ENCODE measurements around the gene KRT81.
"Not testable (repeated sequence)": the region's sequence is repeated elsewhere in the genome, so short reads cannot be mapped to it uniquely, and the experiment has no call there.

The KRT81 gene

DNA sequence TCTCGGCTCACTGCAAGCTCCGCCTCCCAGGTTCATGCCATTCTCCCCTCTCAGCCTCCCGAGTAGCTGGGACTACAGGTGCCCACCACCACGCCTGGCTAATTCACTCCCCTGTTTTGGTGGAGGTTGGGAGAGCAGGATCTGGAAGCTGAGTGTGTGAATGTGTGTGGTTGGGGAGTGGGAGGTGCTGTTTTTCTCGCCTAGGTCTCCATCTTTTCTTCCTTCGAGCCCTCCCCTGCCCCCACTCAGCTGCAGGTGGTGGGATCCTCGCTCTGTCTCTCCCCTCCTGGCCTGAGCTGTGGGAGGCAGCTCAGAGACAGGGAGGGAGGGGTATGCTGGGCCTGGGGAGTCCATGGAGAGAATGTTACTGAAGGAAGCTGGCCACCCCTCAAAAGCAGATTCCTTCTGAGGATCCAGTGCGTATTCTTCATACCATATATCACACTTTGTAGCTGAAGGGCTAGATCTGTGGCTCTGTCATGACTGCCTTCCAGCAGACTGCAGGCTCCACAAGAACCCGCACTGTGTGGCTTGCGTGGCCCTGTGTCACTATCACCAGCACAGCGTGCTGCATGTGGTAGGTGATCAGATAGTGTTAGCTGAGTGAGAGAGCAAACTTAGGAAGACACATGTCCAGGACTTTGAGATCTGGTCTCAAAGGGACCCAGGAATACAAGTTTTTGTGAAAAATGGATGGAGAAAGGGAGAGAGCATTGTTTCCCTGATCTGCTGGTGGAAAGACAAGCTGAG is 27.1 kb upstream of the KRT81 start:
- in situ Hi-C loops (cut with MboI; ENCODE audit: low sequenced_read_pairs) = no loop called here

DNA sequence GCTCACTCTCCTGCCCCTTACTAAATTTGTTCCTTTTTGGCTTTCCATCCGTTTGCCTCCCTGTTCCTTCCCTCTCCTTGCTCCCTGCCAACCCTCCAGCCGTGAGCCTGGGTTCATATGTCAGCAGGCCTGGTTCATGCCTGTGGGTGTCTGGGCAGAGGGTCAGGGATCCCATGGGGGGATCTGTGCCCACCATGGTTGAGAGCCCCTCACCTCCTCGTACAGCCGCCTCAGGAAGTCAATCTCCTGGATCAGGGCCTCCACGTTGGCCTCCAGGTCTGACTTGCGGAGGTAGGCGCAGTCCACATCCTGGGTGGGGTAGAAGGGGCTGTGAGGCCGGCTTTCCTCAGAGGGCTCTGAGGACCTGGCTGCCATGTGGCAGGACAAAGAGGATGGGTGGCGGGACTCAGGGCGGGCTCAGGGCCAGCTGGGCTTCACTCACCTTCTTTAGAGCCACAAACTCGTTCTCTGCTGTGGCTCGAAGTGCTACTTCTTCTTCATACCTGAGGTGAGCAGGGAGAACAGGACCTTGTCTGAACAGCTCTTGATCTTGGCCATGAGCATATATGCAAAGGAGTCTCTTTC is 26.2 kb upstream of the KRT81 start:
- in situ Hi-C loops (cut with MboI; ENCODE audit: low sequenced_read_pairs) = no loop called here

DNA sequence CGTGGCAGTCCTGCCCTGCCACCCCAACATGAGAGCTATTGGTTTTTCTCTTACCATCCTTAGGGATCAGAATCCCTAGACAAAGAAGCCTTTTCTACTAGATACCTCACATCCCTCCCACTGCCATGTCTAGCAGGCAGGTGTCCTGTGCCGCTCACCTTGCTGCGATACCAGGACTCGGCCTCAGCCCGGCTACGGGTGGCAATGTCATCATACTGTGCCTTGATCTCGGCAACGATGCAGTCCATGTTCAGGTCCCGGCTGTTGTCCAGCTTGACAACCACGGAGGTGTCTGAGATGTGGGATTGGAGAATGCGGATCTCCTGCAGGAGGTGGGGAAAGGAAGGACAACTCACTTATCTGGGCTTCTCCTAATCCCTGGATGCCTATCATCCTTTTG is 25.4 kb upstream of the KRT81 start:
- in situ Hi-C loops (cut with MboI; ENCODE audit: low sequenced_read_pairs) = no loop called here

DNA sequence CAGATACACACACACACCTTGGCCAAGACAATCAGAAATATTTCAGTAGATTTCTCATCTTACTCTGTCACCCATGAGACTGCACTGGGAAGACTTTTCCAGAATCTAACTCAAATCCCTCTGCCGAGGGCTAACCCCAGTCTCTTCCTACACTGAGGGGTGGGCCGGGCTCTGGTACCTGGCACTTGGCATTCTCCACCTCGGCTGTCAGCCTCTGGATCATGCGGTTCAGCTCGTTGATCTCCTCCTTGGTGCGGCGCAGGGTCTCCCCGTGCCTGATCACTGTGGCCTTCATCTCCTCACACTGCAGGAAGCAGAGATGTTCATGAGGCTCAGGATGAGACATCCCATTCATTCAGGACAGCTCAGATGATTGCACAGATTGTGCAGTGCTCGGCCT is 25.0 kb upstream of the KRT81 start:
- in situ Hi-C loops (cut with MboI; ENCODE audit: low sequenced_read_pairs) = no loop called here

DNA sequence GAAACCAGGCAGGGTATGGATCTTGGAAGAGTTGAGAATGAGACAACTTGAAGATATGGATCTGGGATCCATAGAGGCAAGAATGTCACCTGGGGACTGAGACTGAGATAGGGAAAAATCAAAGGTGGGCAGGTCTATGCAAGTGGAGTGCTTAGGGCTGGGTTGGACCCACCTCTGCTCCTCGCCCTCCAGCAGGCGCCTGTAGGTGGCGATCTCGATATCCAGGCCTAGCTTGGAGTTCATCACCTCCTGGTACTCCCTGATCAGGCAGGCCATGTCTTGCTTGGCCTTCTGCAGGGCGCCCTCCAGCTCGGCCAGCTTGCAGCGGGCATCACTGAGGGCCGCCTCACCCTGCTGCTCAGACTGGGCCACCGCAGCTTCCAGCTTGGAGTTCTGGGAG is 24.4 kb upstream of the KRT81 start:
- in situ Hi-C loops (cut with MboI; ENCODE audit: low sequenced_read_pairs) = not testable (repeated sequence)

DNA sequence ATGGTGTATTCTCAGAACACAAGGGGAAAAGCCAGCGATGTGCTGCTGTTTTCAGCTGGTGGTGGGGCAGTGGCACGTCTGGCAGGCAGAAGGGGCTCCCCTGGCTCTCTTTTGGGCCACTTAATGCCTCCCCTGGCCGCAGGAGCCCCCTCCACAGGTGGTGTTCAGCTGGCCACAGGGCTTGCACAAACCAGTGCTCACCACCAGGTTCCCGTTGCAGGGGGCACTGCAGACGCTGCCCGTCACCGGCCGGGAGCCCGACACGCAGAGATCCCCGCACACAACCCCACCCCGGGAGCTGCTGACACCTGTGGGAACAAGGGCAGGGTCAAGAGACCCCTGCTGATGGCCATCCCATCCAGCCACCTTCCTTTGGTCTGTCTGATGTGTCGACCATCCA is 23.2 kb upstream of the KRT81 start:
- in situ Hi-C loops (cut with MboI; ENCODE audit: low sequenced_read_pairs) = no loop called here

DNA sequence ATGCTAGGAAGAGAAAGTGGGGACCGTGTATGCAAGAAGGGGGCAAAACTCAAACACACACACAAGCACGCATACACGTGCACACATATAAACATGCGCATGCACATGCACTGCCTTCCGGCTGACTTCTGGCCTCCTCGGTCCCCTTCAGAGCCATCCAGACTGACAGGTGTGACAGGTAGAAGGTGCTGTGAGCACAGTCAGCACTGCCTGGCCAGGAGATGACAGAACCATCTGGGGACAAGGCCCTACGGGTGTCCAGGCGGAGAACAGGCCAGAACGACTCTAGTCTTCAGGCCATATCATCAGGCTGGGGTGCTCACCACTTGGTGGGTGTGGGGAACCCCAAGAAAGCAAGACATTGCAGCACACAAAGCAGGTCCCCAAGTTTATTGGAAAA is 22.6 kb upstream of the KRT81 start:
- in situ Hi-C loops (cut with MboI; ENCODE audit: low sequenced_read_pairs) = no loop called here

DNA sequence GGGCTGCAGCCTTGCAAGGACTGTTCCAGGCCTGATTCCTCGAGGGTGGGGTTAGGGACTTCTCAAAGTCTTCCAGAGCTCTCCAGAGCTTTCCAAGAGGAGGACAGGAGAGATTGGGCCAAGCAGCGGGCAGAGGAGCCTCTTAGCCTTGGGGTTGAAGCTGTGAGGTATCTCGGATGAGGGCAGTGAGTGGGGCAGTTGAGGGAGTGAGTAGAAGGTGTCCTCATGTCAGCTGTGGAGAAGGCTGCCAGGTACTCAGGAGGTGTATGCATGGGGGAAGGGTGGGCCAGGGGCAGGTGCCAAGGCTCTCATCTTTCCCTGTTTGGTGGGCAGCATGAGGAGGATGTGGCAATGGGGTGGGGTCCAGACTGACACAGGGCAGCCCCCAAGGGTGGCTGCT is 22.1 kb upstream of the KRT81 start:
- in situ Hi-C loops (cut with MboI; ENCODE audit: low sequenced_read_pairs) = no loop called here

DNA sequence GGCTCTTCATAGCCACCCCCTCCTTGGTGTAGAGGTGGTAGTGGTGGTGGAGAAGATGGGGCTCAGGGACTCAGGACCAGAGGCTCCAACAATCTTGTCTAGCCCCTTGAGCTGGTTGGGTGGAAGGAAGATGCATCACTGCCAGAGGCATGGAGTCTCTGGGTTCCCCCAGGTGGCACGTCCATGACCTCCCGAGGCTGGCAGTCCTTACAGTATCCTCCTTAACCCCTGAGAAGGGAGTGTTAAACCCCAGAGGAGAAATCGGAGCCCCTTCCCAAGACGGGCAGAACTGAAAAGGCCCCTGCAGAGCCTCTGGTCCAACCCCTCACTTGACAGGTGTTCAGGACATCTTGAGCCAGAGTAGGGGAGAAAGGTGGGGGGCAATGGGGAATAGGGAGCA is 20.8 kb upstream of the KRT81 start:
- in situ Hi-C loops (cut with MboI; ENCODE audit: low sequenced_read_pairs) = no loop called here

DNA sequence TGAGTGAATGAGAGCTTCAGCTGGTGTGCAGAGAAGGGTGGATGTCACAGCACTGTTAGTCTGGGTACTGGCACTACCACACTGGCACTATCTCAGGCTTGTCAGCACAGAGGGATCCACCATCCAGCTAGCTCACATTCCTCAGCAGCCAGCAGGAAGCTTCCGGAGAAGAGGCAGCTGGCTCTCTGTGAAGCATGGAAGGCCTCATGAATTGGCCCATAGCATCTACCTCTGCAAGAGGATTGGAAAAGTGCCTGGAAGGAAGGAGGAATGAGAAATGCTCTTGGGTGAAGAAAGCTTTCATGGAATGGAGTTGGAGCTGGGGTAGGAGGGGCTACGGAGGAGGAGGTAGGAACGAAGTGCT is 19.9 kb upstream of the KRT81 start:
- in situ Hi-C loops (cut with MboI; ENCODE audit: low sequenced_read_pairs) = no loop called here

DNA sequence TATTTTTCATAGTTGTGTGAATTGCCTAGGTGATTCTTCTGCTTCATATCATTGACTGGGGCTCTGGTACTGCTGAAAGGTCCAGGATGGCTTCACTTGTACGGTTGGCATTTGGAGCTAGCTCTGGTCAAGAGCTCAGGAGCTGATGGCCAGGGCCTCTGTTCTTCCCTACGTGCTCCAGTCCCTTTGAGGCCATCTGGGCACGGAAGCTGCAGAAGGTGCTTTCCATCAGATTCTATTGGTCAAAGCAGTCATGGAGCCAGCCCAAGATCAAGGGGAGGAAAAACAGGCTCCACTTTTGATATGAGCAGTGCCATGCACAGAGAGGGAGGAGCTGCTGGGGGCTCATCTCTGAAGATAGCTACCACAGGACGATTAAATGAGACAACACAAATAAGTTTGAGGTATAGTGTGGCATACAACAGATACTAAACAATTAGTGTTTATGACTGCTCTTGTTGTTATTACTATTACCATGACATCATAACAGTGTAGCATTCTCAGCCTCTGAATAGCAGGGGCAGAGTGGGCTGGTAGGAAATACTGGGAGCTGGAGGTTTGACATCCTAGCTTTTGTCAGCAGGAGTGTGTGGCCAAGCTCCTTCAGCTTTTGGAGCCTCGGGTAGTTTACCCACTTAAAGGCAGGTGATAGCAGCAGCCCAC is 19.4 kb upstream of the KRT81 start:
- in situ Hi-C loops (cut with MboI; ENCODE audit: low sequenced_read_pairs) = no loop called here

DNA sequence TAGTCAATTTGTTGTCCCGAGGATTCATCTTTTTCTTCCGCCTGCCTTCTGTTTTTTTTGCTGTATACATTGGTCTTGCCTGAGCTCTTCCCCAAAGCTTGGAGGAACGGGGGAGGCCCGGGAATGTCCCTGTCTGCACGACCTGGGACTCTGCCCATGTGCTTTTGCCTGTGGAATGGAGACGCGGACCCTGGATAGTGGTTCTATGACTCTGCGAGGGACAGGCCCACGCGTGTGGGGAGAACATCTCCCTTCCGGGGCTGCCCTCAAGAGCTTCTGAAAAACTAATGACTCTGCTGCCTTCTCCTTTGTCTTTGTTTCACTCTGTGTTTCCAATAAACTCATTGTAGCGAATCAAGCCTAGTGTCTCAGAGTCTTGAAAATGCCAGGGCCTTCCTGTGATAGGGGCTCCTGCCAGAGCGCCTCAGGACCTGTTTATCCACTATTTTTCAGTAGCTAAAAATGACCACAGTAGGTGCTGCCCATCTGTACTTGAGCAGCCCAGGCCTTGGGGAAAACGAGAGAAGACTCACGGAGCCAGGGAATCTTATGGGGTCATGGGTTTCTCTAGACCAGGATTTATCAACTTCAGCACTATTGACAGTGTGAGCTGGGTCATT is 17.6 kb upstream of the KRT81 start:
- in situ Hi-C loops (cut with MboI; ENCODE audit: low sequenced_read_pairs) = no loop called here

DNA sequence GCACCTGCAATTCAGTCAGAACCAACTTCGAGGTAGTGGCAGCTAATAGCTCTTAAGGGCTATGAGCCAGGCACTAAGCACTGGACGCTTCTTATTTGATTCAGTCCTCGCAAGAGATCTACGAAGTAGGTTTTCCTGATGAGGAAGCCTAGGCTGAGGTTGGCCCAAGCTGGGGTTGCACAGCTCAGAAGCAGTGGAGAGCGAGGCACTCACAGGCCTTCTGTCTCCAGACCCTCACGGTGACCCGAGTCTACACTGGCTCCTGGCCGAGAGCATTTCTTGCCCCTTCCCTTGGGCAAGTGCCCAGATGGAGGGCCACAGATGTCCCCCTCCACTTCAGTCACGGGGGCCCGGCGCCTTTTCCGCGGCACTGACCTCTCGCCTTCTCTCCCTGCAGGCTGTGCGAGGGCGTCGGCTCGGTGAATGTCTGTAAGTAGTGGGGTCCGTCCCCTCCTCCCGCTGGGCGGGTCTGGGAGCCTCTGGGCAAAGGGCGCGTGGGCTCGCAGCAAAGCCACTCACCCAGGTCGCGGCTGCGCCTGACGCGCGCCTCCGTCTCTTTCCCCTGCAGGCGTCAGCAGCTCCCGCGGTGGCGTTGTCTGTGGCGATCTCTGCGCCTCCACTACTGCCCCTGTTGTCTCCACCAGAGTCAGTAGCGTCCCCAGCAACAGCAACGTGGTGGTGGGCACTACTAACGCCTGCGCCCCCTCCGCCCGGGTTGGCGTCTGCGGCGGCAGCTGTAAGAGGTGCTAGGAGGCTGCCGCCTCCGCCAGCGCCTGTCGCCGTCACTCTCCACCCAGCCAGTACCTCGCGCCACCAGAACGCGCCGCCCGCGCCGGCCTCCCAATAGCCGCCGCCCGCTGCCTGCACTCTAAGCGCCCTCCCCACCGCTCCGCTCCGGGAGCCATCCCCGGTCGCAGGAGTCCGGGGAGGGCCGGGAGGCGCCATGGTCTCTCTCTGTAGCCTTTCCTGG is 16.8 kb upstream of the KRT81 start:
- in situ Hi-C loops (cut with MboI; ENCODE audit: low sequenced_read_pairs) = no loop called here

DNA sequence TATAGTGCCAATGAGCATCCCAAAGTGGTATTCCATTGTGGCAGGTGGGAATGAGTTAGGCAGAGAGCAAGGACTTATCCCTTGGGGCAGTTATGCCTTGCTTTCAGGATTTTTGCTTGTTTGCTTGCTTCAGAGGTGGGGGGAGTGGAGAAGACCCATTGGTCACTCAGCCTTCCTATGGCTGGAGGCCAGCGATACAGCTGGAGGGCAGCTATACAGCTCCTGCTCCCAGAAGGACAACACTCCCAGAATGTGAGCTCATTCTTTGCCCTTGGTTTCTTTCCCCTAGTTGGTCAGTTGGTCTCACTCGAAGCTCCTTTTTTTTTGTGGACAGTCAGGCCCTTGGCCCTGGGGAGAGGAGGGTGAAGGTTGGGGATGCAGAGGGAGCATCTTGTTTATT is 15.4 kb upstream of the KRT81 start:
- in situ Hi-C loops (cut with MboI; ENCODE audit: low sequenced_read_pairs) = no loop called here

DNA sequence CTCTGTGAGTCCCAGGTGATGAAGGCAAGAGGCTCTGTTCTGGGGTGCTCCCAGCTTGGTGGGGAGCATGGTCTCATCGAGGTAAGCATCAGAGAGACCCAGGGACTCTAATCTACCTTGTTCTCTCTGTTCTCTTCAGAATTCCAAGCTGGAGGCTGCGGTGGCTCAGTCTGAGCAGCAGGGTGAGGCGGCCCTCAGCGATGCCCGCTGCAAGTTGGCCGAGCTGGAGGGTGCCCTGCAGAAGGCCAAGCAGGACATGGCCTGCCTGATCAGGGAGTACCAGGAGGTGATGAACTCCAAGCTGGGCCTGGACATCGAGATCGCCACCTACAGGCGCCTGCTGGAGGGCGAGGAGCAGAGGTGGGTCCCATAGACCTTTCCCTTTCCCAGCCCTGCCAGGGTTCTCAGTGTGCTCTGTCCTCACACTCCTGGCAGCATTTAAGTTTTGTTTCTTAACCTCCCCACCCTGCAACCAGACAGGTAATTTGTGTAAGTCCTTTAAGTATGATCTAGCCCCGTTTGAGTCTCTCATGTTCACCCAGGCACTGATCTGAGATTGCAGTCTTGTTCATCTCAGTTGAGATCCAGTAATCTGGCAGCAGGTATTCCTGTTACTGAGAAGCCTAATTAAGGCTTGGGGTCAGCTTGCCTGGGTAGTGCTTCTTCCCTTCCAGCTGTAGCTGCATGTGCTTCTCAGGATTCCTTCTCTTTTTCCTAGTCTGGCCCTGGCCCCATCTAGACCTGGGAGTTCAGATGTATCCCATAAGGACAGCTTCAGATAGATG is 14.8 kb upstream of the KRT81 start:
- in situ Hi-C loops (cut with MboI; ENCODE audit: low sequenced_read_pairs) = no loop called here

DNA sequence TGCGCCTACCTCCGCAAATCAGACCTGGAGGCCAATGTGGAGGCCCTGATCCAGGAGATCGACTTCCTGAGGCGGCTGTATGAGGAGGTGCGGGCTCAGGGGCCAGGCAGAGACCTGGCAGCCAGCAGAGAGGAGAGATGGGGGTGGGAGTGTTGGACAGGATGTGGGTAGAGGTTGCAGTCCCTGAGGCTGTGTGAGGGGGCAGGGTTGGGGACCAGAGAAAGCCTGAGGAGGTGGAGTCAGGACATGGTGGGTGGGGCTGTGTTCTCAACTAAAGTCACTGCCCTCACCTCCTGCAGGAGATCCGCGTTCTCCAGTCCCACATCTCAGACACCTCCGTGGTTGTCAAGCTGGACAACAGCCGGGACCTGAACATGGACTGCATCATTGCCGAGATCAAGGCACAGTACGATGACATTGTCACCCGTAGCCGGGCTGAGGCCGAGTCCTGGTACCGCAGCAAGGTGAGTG is 13.6 kb upstream of the KRT81 start:
- in situ Hi-C loops (cut with MboI; ENCODE audit: low sequenced_read_pairs) = not testable (repeated sequence)

DNA sequence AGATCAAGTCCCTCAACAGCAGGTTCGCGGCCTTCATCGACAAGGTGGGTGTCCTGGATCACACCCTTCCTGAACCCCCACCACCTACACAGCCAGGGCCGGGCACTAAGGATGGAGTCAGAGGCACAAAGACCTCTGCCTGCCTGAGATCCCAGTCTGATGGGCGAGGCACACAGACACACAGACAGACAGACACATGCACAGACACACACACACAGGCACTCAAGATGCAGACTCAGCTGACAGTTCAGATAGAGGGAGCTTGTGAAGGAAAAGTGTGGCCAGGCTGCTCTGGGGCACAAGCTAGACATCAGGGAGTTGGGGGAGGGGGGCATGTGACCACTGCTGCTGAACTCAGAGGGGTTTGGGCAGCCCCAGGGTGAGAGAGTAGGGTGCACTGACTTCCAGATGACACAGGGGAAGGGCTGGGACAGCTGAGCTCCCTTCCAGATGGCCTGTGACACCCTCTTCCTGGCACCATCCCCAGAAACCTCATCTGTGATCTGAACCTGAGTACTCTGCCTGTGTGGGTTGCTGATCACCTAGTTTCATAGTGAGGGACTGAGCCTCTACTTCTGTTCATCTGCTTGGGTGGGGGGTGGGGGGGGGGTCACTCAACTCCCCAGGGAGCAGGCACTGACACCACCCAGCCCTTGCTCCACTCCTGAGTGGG is 11.0 kb upstream of the KRT81 start:
- in situ Hi-C loops (cut with MboI; ENCODE audit: low sequenced_read_pairs) = not testable (repeated sequence)

DNA sequence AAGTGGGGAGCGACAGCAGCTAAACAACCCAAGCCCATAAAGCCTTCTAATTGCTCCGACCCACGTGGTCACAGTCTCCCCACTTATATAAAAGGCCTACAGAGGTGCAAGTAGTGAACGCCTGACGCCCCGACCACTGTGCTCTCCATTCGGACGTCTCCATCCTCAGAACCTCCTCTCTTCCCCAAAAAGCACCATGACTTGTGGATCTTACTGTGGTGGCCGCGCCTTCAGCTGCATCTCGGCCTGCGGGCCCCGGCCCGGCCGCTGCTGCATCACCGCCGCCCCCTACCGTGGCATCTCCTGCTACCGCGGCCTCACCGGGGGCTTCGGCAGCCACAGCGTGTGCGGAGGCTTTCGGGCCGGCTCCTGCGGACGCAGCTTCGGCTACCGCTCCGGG is 10.4 kb upstream of the KRT81 start:
- in situ Hi-C loops (cut with MboI; ENCODE audit: low sequenced_read_pairs) = not testable (repeated sequence)
